ENCODE results near the gene OCLN.
"Not testable (repeated sequence)": the region's sequence is repeated elsewhere in the genome, so short reads cannot be mapped to it uniquely, and the experiment has no call there.

The OCLN gene

GRCh38 chr5:69492391-69492922 is at the start of gene OCLN:
OCLN (plus strand) TSS chr5:69492790; CDS start chr5:69504245, 11,455 bp downstream.
- DNase-seq (ENCODE audit: low spot score) = no peak

GRCh38 chr5:69444127-69444754 is 48.3 kb upstream of the OCLN start:
- no peak for DNase-seq (ENCODE audit: low spot score)

- no peak for DNase-seq (ENCODE audit: low spot score)
These were observed 43.1 kb upstream of the OCLN start for GRCh38 chr5:69449511-69449910.

- DNase-seq (ENCODE audit: low spot score) = no peak
These were observed 42.5 kb upstream of the OCLN start for GRCh38 chr5:69450116-69450515.

- not testable (repeated sequence) for DNase-seq (ENCODE audit: low spot score)
These were observed 42.1 kb upstream of the OCLN start for GRCh38 chr5:69450527-69450926.

- no peak for DNase-seq (ENCODE audit: low spot score)
These were observed 40.5 kb upstream of the OCLN start for GRCh38 chr5:69451941-69452647.

- not testable (repeated sequence) for DNase-seq (ENCODE audit: low spot score)
These were observed 39.1 kb upstream of the OCLN start for GRCh38 chr5:69453487-69453886.

GRCh38 chr5:69454460-69455249 is 37.9 kb upstream of the OCLN start:
- no peak for DNase-seq (ENCODE audit: low spot score)

GRCh38 chr5:69455428-69455988 is 37.1 kb upstream of the OCLN start:
- not testable (repeated sequence) for DNase-seq (ENCODE audit: low spot score)

GRCh38 chr5:69462170-69462569 is 30.4 kb upstream of the OCLN start:
- no peak for DNase-seq (ENCODE audit: low spot score)

- not testable (repeated sequence) for DNase-seq (ENCODE audit: low spot score)
These were observed 26.2 kb upstream of the OCLN start for GRCh38 chr5:69466375-69466774.

GRCh38 chr5:69467442-69468225 is 25.0 kb upstream of the OCLN start:
- no peak for DNase-seq (ENCODE audit: low spot score)

- DNase-seq (ENCODE audit: low spot score) = no peak
These were observed 24.0 kb upstream of the OCLN start for GRCh38 chr5:69468631-69469030.

GRCh38 chr5:69471516-69471915 is 21.1 kb upstream of the OCLN start:
- not testable (repeated sequence) for DNase-seq (ENCODE audit: low spot score)

GRCh38 chr5:69472535-69473143 is 20.0 kb upstream of the OCLN start:
- not testable (repeated sequence) for DNase-seq (ENCODE audit: low spot score)

- no peak for DNase-seq (ENCODE audit: low spot score)
These were observed 15.4 kb upstream of the OCLN start for GRCh38 chr5:69477170-69477569.

- DNase-seq (ENCODE audit: low spot score) = not testable (repeated sequence)
These were observed 14.3 kb upstream of the OCLN start for GRCh38 chr5:69478296-69478695.

GRCh38 chr5:69484891-69485290 is 7.7 kb upstream of the OCLN start:
- DNase-seq (ENCODE audit: low spot score) = no peak

- DNase-seq (ENCODE audit: low spot score) = no peak
These were observed 7.1 kb upstream of the OCLN start for GRCh38 chr5:69485471-69485870.

- no peak for DNase-seq (ENCODE audit: low spot score)
These were observed 3.3 kb upstream of the OCLN start for GRCh38 chr5:69489246-69489645.

- no peak for DNase-seq (ENCODE audit: low spot score)
These were observed 1.6 kb upstream of the OCLN start for GRCh38 chr5:69491027-69491426.

Measured in hematopoietic multipotent progenitor cell treated with erythropoietin and hydrocortisone succinate and interleukin-3 and kit ligand, for 15 days (in vitro differentiated cells).